HG02885 (cell line): Measurements from ENCODE around the gene SF3A2.
A peak's percentile ranks its signal among the peaks of the same experiment; 100 is the strongest.

ENCODE experiments used
- ATAC-seq: cut with Tn5 transposase; IDR thresholded peaks from one replicate; pipeline ENCODE4 v1.9.1; 2021; ENCODE audit warnings: mild to moderate bottlenecking; ENCODE audit not compliant: unreplicated experiment, poor library complexity

Gene SF3A2

DNA sequence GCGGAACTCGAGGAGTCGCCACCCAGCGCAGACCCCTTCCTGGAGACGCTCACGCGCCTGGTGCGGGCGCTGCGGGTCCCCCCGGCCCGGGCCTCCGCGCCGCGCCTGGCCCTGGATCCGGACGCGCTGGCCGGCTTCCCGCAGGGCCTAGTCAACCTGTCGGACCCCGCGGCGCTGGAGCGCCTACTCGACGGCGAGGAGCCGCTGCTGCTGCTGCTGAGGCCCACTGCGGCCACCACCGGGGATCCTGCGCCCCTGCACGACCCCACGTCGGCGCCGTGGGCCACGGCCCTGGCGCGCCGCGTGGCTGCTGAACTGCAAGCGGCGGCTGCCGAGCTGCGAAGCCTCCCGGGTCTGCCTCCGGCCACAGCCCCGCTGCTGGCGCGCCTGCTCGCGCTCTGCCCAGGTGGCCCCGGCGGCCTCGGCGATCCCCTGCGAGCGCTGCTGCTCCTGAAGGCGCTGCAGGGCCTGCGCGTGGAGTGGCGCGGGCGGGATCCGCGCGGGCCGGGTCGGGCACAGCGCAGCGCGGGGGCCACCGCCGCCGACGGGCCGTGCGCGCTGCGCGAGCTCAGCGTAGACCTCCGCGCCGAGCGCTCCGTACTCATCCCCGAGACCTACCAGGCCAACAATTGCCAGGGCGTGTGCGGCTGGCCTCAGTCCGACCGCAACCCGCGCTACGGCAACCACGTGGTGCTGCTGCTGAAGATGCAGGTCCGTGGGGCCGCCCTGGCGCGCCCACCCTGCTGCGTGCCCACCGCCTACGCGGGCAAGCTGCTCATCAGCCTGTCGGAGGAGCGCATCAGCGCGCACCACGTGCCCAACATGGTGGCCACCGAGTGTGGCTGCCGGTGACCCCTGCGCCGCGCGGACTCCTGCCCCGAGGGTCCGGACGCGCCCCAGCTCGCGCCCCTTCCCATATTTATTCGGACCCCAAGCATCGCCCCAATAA lies 14.8 kb downstream of the SF3A2 start:
- ATAC-seq: no peak

DNA sequence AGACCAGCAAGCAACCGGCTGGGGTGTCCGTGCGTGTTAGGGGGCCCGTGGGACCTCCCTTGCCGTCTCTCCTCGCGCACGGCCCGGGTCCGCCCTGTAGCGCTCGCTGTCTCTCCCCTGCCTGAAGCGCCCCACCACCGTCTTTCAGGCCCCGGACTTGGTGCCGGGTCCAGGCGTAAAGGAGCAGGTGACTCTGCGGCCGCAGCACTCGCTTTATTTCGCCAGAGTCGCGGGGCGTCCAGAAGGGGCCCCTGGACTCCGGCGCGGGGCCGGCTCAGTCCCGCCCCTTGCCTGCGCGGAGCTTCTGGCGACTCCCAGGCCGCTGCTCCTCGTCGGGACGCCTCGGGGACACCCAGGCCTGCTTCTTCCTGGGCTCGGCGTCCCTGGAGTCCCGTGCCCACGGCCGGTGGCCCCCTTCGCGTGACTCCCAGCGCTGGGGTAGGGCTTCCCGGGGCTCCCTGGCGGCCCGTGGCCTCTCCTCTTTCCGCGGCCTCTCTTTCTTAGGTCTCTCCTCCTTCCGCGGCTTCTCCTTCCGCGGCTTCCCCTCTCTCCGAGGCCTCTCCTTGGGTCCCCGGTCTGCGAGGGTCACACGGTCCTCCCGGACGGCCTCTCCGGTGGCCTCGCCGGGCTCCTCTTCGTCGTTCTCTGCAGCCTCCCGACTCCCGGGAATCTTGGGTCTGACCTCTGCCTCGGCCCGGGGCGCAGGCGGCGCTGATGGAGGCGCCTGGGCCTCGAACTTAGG lies 15.6 kb downstream of the SF3A2 start:
- no peak for ATAC-seq

GRCh38 chr19:2252797-2253105 lies 16.1 kb downstream of the SF3A2 start:
- no peak for ATAC-seq

DNA sequence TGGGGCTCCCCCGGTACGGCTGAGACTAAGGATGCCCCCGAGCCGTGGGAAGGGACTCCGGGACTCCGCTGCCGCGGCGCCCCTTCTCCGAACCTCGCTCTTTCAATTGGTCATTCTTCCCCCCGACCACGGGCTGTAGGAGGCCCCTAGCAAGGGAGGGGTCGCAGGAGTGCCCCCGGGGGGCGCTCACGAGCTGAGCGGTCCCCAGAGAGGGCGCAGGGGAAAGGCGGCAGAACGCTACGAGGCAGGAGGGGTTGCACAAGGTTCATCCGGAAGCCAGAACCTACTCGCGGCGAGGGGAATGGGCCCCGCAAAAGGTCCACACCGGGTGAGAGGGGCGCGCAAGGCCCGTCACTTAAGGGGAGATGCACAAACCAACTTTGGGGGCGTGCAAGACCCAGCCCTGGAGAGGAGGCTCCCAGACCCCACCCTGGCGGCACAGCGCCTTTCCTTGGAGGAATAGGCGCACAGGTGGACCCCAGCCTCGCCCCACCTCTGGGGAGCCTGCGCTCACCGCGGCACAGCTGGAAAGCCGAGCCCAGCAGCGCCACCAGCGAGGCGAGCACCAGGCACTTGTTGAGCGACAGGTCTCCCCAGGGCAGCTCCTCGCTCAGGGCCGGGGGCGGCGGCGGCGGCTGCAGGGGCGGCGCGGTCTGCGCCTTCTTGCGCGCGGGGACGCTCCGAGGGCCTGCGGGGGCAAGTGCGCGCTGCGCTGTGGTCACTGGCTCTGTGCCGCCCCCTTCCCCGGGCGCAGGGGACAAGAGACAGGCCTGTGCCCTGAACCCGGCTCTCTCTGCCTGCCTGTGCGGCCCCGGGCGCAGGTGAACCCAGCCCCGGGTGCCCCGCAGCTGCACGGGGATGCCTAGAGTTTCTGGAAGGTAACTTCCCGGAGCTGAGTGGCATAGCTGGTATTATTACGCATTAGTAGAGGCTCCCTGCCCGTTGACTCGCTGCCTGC lies 16.8 kb downstream of the SF3A2 start:
- no peak for ATAC-seq

- no peak for ATAC-seq
Measured at GRCh38 chr19:2254064-2254872, 17.6 kb downstream of the SF3A2 start.

DNA sequence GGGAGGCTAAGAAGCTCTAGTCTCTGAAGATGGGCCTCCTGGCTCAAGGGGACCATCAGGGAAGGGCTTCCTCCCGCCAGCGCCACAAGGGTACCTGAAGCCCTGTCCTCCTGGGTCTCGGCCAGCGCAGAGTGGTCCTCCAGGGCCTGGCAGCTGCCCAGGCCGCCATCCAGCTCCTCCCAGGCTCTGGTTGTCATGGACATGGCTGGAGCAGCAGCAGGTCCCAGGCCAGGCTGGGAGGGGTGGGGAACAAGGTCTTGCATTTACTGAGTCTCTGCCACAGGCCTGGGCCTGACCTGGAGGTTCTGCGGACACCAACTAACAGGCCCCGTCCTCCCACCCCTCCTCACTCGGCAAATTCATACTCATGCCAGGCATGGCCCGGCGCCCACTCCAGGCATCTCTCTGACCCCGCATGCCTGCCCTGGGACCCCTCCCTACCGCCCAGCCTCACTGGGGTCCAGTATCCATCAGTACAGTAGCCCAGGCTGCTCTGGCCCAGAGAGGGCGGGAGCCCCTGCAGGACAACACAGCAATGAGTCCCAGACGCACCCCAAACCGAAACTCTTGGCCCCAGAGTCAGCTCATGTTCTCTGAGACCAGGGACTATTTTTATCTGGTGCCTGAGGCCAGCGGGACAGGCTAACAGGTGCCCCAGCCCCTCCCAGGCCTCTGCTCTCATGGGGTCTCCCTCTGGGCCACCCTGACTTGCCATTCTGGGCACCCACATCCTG lies 18.7 kb downstream of the SF3A2 start:
- ATAC-seq: no peak

DNA sequence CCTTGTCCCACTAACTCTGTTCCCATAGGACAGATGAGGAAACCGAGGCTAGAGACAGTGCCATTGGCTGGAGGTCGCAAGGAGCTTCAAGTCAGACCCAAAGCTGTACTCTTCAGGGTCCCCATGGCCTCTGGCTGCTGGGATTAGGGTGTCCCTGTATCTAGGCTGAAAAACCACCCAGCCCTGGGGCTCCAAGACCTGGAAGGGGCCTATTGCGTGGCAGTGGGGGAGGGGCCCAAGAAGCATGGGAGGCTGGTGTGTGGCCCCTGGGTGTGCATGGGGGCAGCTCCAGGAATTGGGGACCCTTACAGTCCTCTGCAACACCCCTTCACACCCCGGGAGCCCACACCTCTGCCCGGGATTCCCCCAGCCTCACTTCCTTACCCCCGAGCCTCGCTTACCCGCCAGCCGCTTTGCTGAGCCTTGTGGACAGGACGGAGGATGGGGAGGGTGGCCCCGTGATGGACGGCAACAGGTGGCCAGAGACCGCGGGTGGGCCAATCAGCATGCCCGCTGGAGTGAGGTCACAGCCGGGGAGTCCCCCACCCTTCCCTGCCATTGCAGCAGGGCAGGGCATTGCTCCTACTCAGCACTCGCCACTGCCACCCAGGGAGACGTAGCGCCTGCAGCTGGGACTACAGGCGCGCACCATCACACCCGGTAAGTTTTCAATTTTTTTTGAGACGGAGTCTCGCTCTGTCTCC lies 19.5 kb downstream of the SF3A2 start, which contains the start of gene JSRP1:
TSS of gene JSRP1 (minus strand) at position 436 of the 704 bp plus-strand sequence. CDS start 1,103 bp downstream, outside the sequence.
- no peak for ATAC-seq

DNA sequence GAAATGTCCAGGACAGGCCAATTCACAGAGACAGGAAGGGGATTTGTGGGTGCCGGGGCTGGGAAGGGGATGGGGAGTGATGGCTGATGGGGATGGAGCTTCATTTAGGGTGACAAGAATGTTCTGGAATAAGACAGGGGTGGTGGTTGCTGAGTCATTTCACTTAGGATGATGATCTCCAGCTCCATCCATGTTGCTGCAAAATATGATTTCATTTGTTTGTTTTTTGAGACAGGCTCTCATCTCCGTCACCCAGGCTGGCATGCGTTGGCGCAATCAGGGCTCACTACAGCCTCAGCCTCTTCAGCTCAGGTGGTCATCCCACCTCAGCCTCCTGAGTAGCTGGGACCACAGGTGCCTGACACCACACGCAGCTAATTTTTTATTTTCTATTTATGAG lies 22.7 kb downstream of the SF3A2 start:
- ATAC-seq: no peak

GRCh38 chr19:2260341-2260805 lies 23.7 kb downstream of the SF3A2 start:
- no peak for ATAC-seq

DNA sequence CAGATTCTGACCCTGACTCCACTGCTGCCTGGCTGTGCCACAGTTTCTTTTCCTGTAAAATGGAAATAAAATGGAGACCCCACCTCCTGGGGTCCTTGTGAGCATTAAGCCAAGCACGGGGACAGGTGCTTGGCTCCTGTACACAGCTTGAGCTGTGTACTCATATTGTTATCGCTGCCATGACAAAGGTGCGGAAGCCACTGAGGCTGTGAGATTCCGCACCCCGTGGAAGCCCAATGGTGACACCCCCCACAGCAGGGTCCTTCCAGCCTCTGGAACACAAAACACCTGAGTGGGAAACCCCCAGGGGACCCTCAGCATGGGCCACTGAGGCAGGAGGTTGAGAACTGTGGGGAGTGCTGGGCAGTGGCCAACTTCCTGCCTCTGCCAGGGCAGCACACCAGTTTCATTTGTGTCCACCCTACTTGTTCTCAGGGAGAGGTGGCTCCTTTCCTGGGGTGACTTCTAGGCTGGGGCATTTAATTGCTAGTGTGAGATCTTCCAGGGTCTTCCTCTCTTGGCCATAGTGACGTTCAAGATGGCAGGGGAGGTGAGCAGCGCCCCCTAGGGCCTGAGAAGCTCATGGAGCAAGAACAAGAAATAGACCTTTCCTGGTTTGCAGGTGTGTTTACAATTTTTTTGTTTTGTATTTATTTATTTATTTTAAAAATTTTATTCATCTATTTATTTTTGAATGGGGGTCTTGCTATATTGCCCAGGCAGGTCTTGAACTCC lies 25.0 kb downstream of the SF3A2 start:
- no peak for ATAC-seq

DNA sequence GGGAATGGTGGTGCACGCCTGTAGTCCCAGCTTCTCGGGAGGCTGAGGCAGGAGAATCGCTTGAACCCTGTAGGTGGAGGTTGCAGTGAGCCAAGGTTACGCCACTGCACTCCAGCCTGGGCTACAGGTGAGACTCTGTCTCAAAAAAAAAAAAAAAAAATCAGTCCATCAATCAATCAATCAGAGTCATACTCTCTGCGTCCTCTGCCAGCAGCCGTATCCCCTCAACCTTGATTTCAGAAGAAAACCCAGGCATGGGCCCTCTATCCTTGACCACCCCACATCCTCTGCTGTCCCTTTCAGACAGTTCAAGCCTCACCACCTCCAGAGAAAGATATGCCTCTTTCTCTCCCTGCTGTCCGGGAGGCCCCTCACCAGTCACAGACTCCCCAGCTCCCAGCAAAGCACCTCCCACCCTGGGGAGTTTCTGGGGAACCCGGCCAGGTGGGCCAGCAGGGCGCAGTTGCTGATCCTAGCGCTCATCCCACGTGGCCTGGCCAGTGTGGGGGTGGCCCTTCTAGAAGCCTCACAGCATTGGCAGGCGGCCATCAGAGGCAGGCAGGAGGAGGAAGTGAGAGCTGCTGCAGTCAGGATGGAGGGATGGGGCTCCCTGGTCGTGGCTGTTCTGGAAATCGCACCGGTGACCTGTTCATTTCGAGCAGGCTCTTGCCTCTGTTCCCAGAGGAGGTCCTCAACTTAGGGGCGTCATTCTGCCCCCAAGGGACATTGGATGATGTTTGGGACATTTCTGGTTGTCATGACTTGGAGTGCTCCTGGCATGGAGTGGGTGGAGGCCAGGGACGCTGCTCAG lies 29.8 kb downstream of the SF3A2 start:
- ATAC-seq: peak; percentile 26

GRCh38 chr19:2268480-2268830 lies 31.8 kb downstream of the SF3A2 start:
- no peak for ATAC-seq

- no peak for ATAC-seq
Measured at GRCh38 chr19:2268861-2269243, 32.2 kb downstream of the SF3A2 start.

DNA sequence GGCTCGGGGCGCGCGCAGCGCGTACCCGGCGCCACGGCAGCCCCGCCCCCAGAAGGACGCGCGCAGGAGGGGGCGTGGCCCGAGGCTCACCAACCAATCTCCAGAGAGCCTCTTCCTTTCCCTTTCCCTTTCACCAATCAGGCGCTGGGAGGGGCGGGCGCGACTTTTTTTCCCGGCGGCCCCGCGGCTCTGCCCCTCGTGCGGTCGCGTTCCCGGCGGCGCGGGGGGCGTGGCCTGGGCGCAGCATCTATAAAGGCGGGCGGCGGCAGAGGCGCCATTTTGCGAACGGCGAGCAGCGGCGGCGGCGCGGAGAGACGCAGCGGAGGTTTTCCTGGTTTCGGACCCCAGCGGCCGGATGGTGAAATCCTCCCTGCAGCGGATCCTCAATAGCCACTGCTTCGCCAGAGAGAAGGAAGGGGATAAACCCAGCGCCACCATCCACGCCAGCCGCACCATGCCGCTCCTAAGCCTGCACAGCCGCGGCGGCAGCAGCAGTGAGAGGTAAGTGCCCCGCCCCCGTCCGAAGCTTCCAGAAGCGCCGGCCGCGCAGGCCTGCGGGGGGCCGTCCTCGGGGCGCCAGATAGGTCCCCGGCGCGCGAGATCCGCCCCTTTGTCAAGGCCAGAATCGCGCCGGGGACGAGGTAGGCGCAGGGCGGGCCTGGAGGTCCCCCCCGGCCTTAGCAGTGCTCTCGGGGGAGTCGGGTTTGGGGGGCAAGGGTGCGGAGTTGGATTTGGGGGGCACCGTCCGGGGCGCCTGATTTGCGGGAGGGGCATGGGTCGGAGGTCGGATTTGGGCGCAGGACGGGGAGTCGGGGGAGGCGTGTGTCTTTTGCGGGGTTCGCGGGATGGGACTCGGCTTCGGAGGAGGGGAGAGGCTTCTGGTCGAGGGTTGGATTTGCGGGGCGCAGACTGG lies 32.9 kb downstream of the SF3A2 start:
- ATAC-seq: peak; percentile 74

GRCh38 chr19:2270157-2270422 lies 33.5 kb downstream of the SF3A2 start:
- ATAC-seq: no peak
